Erythroblast (primary cell): ENCODE results near the gene SLC37A2.

Experiments
- GATA1 ChIP-seq: IDR thresholded peaks from 2 replicates; pipeline ENCODE4 v1.6.1; 2011; ENCODE audit warnings: low read depth, mild to moderate bottlenecking, control low read depth, low read length, moderate library complexity
- POLR2A ChIP-seq: IDR thresholded peaks from 2 replicates; pipeline ENCODE4 v1.6.1; 2011; ENCODE audit warnings: mild to moderate bottlenecking, low read length

DNA sequence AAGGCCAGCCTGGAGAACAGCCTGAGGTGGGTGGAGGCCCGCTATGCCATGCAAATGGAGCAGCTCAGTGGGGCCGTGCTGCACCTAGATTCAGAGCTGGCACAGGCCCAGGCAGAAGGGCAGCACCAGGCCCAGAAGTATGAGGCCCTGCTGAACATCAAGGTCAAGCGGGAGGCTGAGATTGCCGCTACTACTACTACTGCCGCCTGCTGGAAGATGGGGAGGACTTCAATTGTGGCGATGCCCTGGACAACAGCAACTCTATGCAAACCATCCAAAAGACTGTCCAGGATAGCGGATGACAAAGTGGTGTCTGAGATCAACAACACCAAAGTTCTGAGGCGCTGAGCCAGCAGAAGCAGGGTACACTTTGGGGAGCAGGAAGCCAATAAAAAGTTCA, 51.4 kb downstream of the SLC37A2 start:
- TF ChIP-seq POLR2A (no peak), GATA1 (no peak)
